ENCODE measurements around the gene TMEM141.
"Not testable (repeated sequence)": the region's sequence is repeated elsewhere in the genome, so short reads cannot be mapped to it uniquely, and the experiment has no call there.

Gene TMEM141

DNA sequence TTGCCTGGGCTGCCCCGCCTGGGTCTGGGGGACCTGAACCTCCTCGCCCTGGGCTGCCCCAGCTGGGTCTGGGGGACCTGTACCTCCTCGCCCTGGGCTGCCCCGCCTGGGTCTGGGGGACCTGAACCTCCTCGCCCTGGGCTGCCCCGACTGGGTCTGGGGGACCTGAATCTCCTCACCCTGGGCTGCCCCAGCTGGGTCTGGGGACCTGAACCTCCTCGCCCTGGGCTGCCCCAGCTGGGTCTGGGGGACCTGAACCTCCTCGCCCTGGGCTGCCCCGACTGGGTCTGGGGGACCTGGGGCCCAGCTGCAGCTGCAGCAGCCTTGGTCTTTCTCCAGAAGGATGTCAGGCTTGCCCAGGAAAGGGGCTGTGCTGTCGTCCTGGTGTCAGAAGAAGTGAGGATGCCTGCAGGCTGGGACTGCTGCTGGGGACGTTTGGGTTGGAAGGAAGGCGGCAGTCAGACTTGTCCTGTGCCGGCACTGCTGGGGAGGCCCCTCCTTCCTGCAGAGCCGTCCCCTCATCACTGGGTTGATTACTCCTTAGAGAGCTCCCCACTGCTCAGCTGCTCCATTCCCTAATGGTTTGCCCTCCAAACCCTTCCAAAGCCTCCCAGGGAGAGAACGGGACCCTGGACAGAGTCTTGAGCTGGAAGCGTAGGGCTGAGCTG lies 42.4 kb downstream of the TMEM141 start:
- DNase-seq (ENCODE audit: low read depth, low spot score): not testable (repeated sequence)

DNA sequence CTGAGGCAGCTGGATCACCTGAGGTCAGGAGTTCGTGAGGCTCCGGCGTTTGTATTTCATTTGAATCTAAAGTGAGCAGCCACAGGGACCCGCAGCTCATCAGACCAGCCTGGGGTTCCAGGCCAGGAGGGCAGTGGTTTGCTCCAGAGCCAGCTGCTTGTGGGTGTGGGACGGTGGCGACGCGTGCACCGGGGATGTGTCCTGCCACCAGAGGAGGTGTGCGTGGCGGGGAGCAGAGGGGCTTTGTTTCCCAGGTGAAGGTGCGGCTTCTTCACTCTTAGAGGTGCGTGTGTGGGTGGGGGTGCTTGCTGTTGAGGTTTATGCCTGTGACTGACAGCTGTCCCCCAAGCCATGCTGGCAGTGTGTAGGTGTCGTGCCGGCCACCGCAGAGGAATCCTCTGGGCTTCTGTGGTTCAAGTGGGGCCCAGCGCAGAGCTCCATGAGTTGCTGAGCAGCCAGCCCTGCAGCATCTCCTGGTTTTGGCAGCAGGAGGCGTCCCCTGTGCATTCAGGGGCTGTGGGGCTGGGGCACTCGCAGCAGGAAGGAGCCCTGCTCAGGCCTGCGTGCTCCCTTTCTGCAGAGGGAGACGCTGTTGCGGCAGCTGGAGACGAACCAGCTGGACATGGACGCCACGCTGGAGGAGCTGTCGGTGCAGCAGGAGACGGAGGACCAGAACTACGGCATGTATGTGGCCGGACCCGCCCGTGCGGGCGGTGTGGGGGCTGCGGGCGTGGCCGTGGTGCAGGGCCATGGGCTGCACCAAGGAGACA lies 44.2 kb downstream of the TMEM141 start:
- no peak for DNase-seq (ENCODE audit: low read depth, low spot score)

DNA sequence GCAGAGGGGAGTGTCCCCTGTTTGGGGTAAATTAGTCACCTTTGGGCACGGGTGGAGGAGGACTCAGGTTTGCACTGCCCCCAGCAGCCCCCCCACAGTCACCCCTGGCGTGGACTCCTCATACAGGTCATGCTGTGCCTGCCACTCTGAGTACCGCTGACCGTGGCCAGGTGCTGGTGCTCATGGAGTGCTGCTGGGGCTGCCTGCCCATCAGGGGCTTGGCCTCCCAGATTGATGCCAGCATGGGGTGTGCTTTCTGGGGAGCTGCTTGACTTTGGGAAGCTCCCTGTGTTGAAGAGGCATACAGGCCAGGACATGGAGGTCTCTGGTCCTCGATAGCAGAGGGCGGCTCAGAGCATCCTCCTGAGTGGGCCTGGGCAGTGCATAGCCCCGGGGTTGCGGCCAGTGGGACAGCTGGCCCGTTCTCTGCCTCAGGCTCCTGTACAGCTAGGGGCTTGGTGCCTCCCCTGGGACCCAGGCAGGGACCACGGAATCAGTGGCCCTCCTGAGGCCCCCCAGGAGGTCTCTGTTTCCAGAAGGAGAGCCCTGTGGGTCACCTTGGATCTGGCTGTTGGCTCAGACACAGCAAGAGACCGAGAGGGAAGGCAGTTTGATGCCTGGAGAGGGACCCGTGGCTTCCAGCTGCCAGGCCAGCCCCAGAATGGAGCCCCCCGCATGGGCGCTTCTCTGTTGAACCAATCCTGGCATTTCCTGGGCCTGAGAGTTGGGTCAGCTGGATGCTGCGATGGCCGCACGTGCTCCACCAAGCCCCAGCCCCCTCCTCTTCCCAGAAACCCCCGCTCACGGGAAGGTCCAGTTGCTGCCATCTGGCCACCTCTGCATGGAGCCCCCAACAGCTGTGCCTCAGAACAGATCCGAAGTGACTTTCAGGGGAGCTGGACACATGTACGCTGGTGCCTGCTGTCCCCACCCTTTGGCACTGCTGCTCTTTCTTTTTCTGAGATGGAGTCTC lies 45.1 kb downstream of the TMEM141 start:
- no peak for DNase-seq (ENCODE audit: low read depth, low spot score)

DNA sequence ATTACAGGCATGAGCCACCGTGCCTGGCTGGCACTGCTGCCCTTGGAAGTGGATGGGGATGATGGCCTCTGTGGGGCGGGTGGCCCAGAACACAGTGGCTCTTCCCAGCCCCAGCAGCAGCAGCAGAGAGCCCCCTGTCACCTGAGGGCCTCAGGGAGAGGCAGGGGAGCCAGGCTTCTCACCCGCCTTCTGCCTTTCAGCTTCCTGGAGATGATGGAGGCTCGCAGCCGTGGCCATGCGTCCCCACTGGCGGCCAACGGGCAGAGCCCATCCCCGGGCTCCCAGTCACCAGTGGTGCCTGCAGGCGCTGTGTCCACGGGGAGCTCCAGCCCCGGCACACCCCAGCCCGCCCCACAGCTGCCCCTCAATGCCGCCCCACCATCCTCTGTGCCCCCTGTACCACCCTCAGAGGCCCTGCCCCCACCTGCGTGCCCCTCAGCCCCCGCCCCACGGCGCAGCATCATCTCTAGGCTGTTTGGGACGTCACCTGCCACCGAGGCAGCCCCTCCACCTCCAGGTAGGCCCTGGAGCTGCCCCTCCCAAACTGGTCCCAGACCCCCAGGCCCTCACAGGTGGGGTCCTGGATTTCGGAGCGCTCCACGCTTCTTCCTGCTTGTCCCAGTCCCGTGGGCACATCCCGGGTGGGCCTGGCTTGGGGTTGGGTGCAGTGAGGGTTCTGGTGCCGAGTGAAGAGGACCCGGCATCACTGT lies 46.2 kb downstream of the TMEM141 start:
- no peak for DNase-seq (ENCODE audit: low read depth, low spot score)

- not testable (repeated sequence) for DNase-seq (ENCODE audit: low read depth, low spot score)
These were observed 46.7 kb downstream of the TMEM141 start for GRCh38 chr9:136837856-136838277.

- no peak for DNase-seq (ENCODE audit: low read depth, low spot score)
These were observed 47.4 kb downstream of the TMEM141 start for GRCh38 chr9:136838314-136839228.

- no peak for DNase-seq (ENCODE audit: low read depth, low spot score)
These were observed 48.3 kb downstream of the TMEM141 start for GRCh38 chr9:136839229-136840139.

- DNase-seq (ENCODE audit: low read depth, low spot score): peak; percentile 53
These were observed 49.2 kb downstream of the TMEM141 start for GRCh38 chr9:136840140-136840876.

DNA sequence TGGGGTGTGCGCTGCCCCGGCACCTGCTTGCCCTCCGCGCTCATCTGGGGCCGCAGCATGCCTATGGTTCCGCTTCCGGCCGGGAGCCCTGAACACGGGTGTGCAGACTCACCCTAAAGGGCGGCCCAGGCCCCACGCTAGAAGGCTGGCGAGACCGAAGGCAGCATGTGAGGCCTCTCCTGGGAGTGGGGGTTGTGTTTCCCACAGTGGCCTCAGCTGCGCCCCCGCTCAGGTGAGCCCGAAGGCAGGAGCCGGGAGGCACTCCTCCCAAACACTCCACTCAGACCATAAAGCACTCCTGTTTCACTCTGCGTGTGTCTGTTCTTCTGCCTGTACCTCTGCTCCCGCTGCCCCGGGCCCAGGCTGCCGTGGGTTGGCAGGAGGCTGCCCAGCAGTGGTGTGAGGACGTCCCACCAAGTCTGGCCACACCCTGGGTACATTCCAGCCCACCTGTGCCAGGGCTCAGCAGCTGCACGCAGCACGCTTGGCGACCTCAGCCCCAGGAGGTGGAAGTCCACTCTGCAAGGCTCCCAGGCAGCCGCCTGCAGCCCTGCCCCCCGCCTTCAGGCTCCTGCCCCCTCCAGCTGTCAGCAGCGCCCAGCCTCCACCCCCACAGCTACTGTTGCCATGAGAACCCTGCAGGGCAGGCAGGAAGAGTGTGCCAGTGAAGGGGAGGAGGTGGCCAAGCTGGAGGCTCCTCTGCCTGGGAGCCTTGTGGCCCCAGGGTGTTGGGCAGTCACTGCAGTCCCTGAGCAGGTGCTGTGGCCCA lies 49.9 kb downstream of the TMEM141 start:
- no peak for DNase-seq (ENCODE audit: low read depth, low spot score)

- DNase-seq (ENCODE audit: low read depth, low spot score): not testable (repeated sequence)
These were observed 50.7 kb downstream of the TMEM141 start for GRCh38 chr9:136841646-136842379.

- DNase-seq (ENCODE audit: low read depth, low spot score): peak; percentile 88
These were observed 51.3 kb downstream of the TMEM141 start, which contains the start of gene AJM1 for GRCh38 chr9:136842380-136842948. AJM1 (plus strand) TSS chr9:136842478; CDS start chr9:136844415, 1,937 bp downstream.
